ENCODE data around the gene SPDYE8. TPM values are rescaled to one million over a fixed set of nuclear protein-coding genes. Genes with fewer than 3 reads are reported as not detected.

SPDYE8 gene
- total RNA-seq, 1 donor from 2014 or later = not detected

Small RNA genes lying within 50 kb of the gene (small RNA-seq; reads per million reads assigned to genes)
- not detected for gene RF00019

Other genes with a start within 250 kb of the SPDYE8 start
- gene TYW1B, start 201.6 kb downstream of the SPDYE8 start, total RNA-seq (ENCODE audit: low replicate concordance) = 3.6 and 4.4 TPM in 2 replicates
- 5.8 and 10.4 TPM in 2 replicates for gene POM121, start 104.7 kb downstream of the SPDYE8 start, total RNA-seq (ENCODE audit: low replicate concordance)
- 0.15 and 0.36 TPM in 2 replicates for gene TRIM74, start 60.3 kb downstream of the SPDYE8 start, total RNA-seq (ENCODE audit: low replicate concordance)
- not detected in 2 replicates for gene SPDYE11, start 28.1 kb upstream of the SPDYE8 start, total RNA-seq (ENCODE audit: low replicate concordance)
- not detected in 2 replicates for gene SPDYE9, start 56.3 kb upstream of the SPDYE8 start, total RNA-seq (ENCODE audit: low replicate concordance)